Panc1 (cell line): Measurements from ENCODE around the gene S100PBP. TPM values are rescaled to one million over a fixed set of nuclear protein-coding genes. Genes with fewer than 3 reads are reported as not detected.

Experiments used
- ATAC-seq: fragments of 200-7000 bp; cut with Tn5 transposase; 2 replicates; pipeline ENCODE4 v1.9.1; 2020; ENCODE audit warnings: mild to moderate bottlenecking, moderate library complexity
- BruUV-seq: library from RNA; stranded (reverse); fragments of 400-500 nt; replicated peaks from 2 replicates; lab custom pipeline; 2021; lab: Mats Ljungman, UMichigan
- CTCF ChIA-PET: fragments of 300-600 bp; sonication (Branson Sonifier 250); formaldehyde crosslinking; loops from one replicate; lab custom pipeline; 2022; ENCODE audit warnings: antibody characterized with exemption; lab: Charles Lee
- POLR2A ChIA-PET: fragments of 300-600 bp; sonication (Branson Sonifier 250); formaldehyde crosslinking; loops from one replicate; lab custom pipeline; 2022; ENCODE audit warnings: antibody characterized with exemption; lab: Charles Lee
- DNase-seq: peaks from one replicate; pipeline ENCODE4 v3.0.0-alpha.2; 2010; ENCODE audit warnings: low read depth, low spot score
- H3K27ac ChIP-seq: 2 replicates; pipeline ENCODE4 v1.5.1; 2011; ENCODE audit warnings: mild to moderate bottlenecking, low read length, inconsistent platforms
- H3K27me3 ChIP-seq: fragments of 200-500 bp; sonication (Bioruptor generic); 2 replicates; pipeline ENCODE4 v1.6.0; 2014; ENCODE audit warnings: low read length, inconsistent platforms; ENCODE audit not compliant: control insufficient read depth, insufficient read depth
- H3K36me3 ChIP-seq: fragments of 200-500 bp; sonication (Bioruptor generic); 2 replicates; pipeline ENCODE4 v1.5.1; 2014; ENCODE audit warnings: inconsistent platforms, mild to moderate bottlenecking, low read length, moderate library complexity; ENCODE audit not compliant: control insufficient read depth, insufficient read depth
- H3K4me1 ChIP-seq: 2 replicates; pipeline ENCODE4 v1.5.1; 2011; ENCODE audit warnings: inconsistent platforms, mild to moderate bottlenecking, low read length, moderate library complexity; ENCODE audit not compliant: control insufficient read depth, insufficient read depth
- H3K4me3 ChIP-seq, 2 experiments: 2 replicates each; pipeline ENCODE4 v1.5.1; 2011 to 2012; ENCODE audit warnings: low read depth in 2 of 2, low read length in 2 of 2, mild to moderate bottlenecking in 2 of 2, inconsistent platforms in 1 of 2, moderate library complexity in 1 of 2
- H3K9me3 ChIP-seq: fragments of 200-500 bp; sonication (Bioruptor generic); 2 replicates; pipeline ENCODE4 v1.5.1; 2014; ENCODE audit warnings: low read depth, mild to moderate bottlenecking, inconsistent platforms, low read length, moderate library complexity; ENCODE audit not compliant: control insufficient read depth, insufficient read depth
- CTCF ChIP-seq: fragments of 450-650 bp; IDR thresholded peaks from 2 replicates; pipeline ENCODE4 v1.5.1; 2017; ENCODE audit warnings: mild to moderate bottlenecking
- POLR2AphosphoS5 ChIP-seq: IDR thresholded peaks from 2 replicates; pipeline ENCODE4 v1.6.1; 2012; ENCODE audit warnings: mild to moderate bottlenecking, low read depth, low read length, moderate library complexity
- SIN3A ChIP-seq: IDR thresholded peaks from 2 replicates; pipeline ENCODE4 v1.6.1; 2012; ENCODE audit warnings: low read depth, mild to moderate bottlenecking, low read length, moderate library complexity, borderline replicate concordance; ENCODE audit not compliant: insufficient read depth
- TCF7L2 ChIP-seq: IDR thresholded peaks from 2 replicates; pipeline ENCODE4 v1.6.1; 2011; ENCODE audit warnings: mild to moderate bottlenecking, low read depth, low read length, inconsistent platforms
- in situ Hi-C: cut with HindIII; loops from 2 replicates; pipeline ENCODE4 v1.10.0; 2016; ENCODE audit warnings: low sequenced_read_pairs, low pct_unique_long_range_greater_than_20kb
- intact Hi-C: fragments of 100-400 bp; cut with micrococcal nuclease; formaldehyde crosslinking; loops from one replicate; pipeline ENCODE4 v1.10.0; 2022; ENCODE audit not compliant: unreplicated experiment
- total RNA-seq: library from RNA; stranded (reverse); gene quantifications from one replicate; pipeline ENCODE4 v1.2.1, GENCODE V29; 2021; ENCODE audit not compliant: unreplicated experiment
- TF ChIP-seq, protein P1 (sequence below), 2 experiments: IDR thresholded peaks; 2 replicates each; pipeline ENCODE4 v1.6.1; 2011 to 2012; ENCODE audit warnings: low read depth in 2 of 2, control low read depth in 1 of 2, low read length in 1 of 2, mild to moderate bottlenecking in 1 of 2, moderate library complexity in 1 of 2; ENCODE audit not compliant: insufficient read depth in 1 of 2

The S100PBP gene
- total RNA-seq, 1 experiment from 2014 or later, result 55.4 TPM

DNA sequence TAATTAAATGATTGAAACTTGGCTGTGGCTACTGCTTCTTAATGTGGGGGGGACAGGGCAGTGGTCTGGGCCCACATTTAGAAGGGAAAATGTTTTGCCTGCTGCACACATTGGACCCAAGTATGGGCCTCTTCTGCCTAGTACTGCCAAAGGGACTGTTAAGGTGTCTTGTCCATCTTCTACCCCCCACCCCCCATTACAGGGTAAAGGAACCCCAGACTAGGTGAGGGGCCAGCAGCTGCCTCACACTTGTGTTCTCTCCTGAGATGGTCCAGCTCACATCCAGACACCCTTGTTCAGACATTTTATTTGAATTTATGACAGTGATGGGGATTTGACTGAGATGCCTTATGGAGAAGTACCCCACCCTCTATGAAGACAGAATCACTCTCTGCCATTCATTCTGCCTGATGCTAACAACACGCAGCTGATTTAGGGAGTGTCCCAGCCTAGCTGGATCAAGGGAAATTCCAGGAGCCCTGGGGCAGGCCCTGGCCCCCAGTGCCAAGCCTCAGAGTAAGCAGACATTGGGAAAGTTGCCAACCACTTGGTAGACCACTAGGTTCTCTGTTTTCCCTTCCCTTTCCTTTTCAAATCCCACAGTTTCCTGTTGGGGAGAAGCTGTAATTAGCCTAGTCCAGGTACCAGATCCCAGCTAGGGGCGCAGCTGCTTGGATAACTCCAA is 42.4 kb upstream of the S100PBP start:
- no peaks in the 10 kb centered on the region for H3K27me3 ChIP-seq
- in situ Hi-C loops, result no loop called here
- no peak for TF ChIP-seq SIN3A
- TF ChIP-seq POLR2AphosphoS5, result peak; percentile 48
- TF ChIP-seq TCF7L2, result no peak
- H3K4me1 ChIP-seq, result peaks cover 46% of the 10 kb centered on the region
- ATAC-seq, result 0 out of 2 replicates have a peak, but pooled peaks have one; percentile 25
- BruUV-seq, result no TSS peak
- intact Hi-C loops, result no loop called here
- no peak for DNase-seq
- peak overlapping the region; percentile 60 for H3K27ac ChIP-seq
- no peaks in the 10 kb centered on the region for H3K9me3 ChIP-seq
- ChIA-PET CTCF (interaction anchor here (0.7 to 5.4 kb wide), 2 partner anchors 21 to 63 kb away, joined by 9 to 72 read pairs; no protein-coding TSS in a partner anchor), POLR2A (interaction anchor here (0.6 kb wide), 1 partner anchor 87 kb away, joined by 3 read pairs; no protein-coding TSS in a partner anchor)
- no peak overlapping the region for H3K4me3 ChIP-seq
- H3K36me3 ChIP-seq, result peaks cover 6% of the 10 kb centered on the region

- no peak for DNase-seq
- Histone ChIP-seq H3K36me3 (peaks cover 12% of the 10 kb centered on the region), H3K27ac (peak overlapping the region; percentile 60), H3K4me3 (no peak overlapping the region), H3K27me3 (no peaks in the 10 kb centered on the region), H3K4me1 (peaks cover 41% of the 10 kb centered on the region), H3K9me3 (no peaks in the 10 kb centered on the region)
- TSS peak; percentile 86 for BruUV-seq
- in situ Hi-C loops (no loop called here), intact Hi-C loops (no loop called here)
- no peak for ATAC-seq
- TF ChIP-seq SIN3A (no peak), TCF7L2 (no peak), POLR2AphosphoS5 (no peak), CTCF (no peak)
- TF ChIP-seq, protein P1, sequence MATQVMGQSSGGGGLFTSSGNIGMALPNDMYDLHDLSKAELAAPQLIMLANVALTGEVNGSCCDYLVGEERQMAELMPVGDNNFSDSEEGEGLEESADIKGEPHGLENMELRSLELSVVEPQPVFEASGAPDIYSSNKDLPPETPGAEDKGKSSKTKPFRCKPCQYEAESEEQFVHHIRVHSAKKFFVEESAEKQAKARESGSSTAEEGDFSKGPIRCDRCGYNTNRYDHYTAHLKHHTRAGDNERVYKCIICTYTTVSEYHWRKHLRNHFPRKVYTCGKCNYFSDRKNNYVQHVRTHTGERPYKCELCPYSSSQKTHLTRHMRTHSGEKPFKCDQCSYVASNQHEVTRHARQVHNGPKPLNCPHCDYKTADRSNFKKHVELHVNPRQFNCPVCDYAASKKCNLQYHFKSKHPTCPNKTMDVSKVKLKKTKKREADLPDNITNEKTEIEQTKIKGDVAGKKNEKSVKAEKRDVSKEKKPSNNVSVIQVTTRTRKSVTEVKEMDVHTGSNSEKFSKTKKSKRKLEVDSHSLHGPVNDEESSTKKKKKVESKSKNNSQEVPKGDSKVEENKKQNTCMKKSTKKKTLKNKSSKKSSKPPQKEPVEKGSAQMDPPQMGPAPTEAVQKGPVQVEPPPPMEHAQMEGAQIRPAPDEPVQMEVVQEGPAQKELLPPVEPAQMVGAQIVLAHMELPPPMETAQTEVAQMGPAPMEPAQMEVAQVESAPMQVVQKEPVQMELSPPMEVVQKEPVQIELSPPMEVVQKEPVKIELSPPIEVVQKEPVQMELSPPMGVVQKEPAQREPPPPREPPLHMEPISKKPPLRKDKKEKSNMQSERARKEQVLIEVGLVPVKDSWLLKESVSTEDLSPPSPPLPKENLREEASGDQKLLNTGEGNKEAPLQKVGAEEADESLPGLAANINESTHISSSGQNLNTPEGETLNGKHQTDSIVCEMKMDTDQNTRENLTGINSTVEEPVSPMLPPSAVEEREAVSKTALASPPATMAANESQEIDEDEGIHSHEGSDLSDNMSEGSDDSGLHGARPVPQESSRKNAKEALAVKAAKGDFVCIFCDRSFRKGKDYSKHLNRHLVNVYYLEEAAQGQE (IDR thresholded peaks at IDR 0.05; ENCODE audit: insufficient read depth in 1 of 2, low read depth in 2 of 2, low read length in 1 of 2), result no peak
- ChIA-PET CTCF (interaction anchor here (0.7 to 5.4 kb wide), 2 partner anchors 22 to 63 kb away, joined by 9 to 72 read pairs; no protein-coding TSS in a partner anchor), POLR2A (interaction anchor here (0.6 kb wide), 1 partner anchor 88 kb away, joined by 3 read pairs; no protein-coding TSS in a partner anchor)
Measured at GRCh38 chr1:32775640-32776337, 41.7 kb upstream of the S100PBP start.
